Liver (tissue), 9 donors: ENCODE measurements around the gene PHF23. TPM values are rescaled to one million over a fixed set of nuclear protein-coding genes. Genes with fewer than 3 reads are reported as not detected.

ENCODE experiments used
- DNase-seq: peaks from one replicate; pipeline ENCODE4 v3.0.0-alpha.2; 2017; ENCODE audit warnings: low spot score
- H3K27ac ChIP-seq, 2 donors: one replicate each; pipeline ENCODE4 v1.7.0; 2013; ENCODE audit warnings: inconsistent platforms in 2 of 2, low read length in 2 of 2, control low read depth in 1 of 2, low read depth in 1 of 2, mild to moderate bottlenecking in 1 of 2
- H3K27me3 ChIP-seq, 4 donors: one replicate each; pipeline versions ENCODE4 v1.6.1 to v1.7.0; 2013; ENCODE audit warnings: low read length in 3 of 4, inconsistent platforms in 1 of 4, mild to moderate bottlenecking in 1 of 4, moderate library complexity in 1 of 4; ENCODE audit not compliant: control insufficient read depth in 4 of 4, insufficient read depth in 4 of 4
- H3K36me3 ChIP-seq, 4 donors: one replicate each; pipeline versions ENCODE4 v1.6.1 to v1.7.0; 2013; ENCODE audit warnings: low read length in 3 of 4, mild to moderate bottlenecking in 3 of 4, low read depth in 1 of 4, moderate library complexity in 1 of 4; ENCODE audit not compliant: control insufficient read depth in 4 of 4, insufficient read depth in 3 of 4
- H3K4me1 ChIP-seq, 4 donors: one replicate each; pipeline versions ENCODE4 v1.6.1 to v1.7.0; 2013; ENCODE audit warnings: low read length in 3 of 4, mild to moderate bottlenecking in 3 of 4, moderate library complexity in 1 of 4; ENCODE audit not compliant: control insufficient read depth in 4 of 4, insufficient read depth in 4 of 4
- H3K4me3 ChIP-seq, 3 donors: one replicate each; pipeline versions ENCODE4 v1.6.1 to v1.7.0; 2013; ENCODE audit warnings: low read length in 3 of 3, control low read depth in 1 of 3, low read depth in 1 of 3, mild to moderate bottlenecking in 1 of 3
- H3K9ac ChIP-seq, 2 donors: one replicate each; pipeline ENCODE4 v1.7.0; 2013; ENCODE audit warnings: low read length in 2 of 2, mild to moderate bottlenecking in 2 of 2, moderate library complexity in 2 of 2, control low read depth in 1 of 2, low read depth in 1 of 2
- H3K9me3 ChIP-seq, 4 donors: one replicate each; pipeline versions ENCODE4 v1.6.1 to v1.7.0; 2013; ENCODE audit warnings: low read length in 3 of 4; ENCODE audit not compliant: control insufficient read depth in 4 of 4
- ATF3 ChIP-seq: IDR thresholded peaks from 2 replicates; pipeline ENCODE4 v1.6.1; 2016; ENCODE audit warnings: antibody characterized with exemption
- CTCF ChIP-seq: fragments of 150-350 bp; IDR thresholded peaks from 2 replicates; pipeline ENCODE4 v1.5.1; 2017; ENCODE audit warnings: improper control_type of control experiment, low read depth, low read length; ENCODE audit not compliant: missing input control
- EGR1 ChIP-seq, 2 donors: IDR thresholded peaks; 2 replicates each; pipeline ENCODE4 v1.6.1; 2016 to 2018; ENCODE audit warnings: antibody characterized with exemption in 2 of 2, low read depth in 2 of 2
- FOXA2 ChIP-seq: IDR thresholded peaks from 2 replicates; pipeline ENCODE4 v1.6.1; 2016; ENCODE audit warnings: antibody characterized with exemption
- GABPA ChIP-seq, 2 donors: IDR thresholded peaks in 1 of 2; conservative IDR thresholded peaks in 1 of 2; 2 replicates each; pipeline ENCODE4 v1.6.1; 2016; ENCODE audit warnings: antibody characterized with exemption in 2 of 2, mild to moderate bottlenecking in 1 of 2, moderate library complexity in 1 of 2
- HNF4A ChIP-seq, 2 donors: conservative IDR thresholded peaks; 2 replicates each; pipeline ENCODE4 v1.6.1; 2016; ENCODE audit warnings: antibody characterized with exemption in 2 of 2, mild to moderate bottlenecking in 2 of 2
- HNF4G ChIP-seq: IDR thresholded peaks from 2 replicates; pipeline ENCODE4 v1.6.1; 2016; ENCODE audit warnings: antibody characterized with exemption
- JUND ChIP-seq, 2 donors: IDR thresholded peaks; 2 replicates each; pipeline ENCODE4 v1.6.1; 2016; ENCODE audit warnings: antibody characterized with exemption in 2 of 2
- MAX ChIP-seq: IDR thresholded peaks from 2 replicates; pipeline ENCODE4 v1.6.1; 2016; ENCODE audit warnings: antibody characterized with exemption
- NR2F2 ChIP-seq: IDR thresholded peaks from 2 replicates; pipeline ENCODE4 v1.6.1; 2016; ENCODE audit warnings: antibody characterized with exemption
- RAD21 ChIP-seq, 2 donors: IDR thresholded peaks; 2 replicates each; pipeline ENCODE4 v1.6.1; 2016; ENCODE audit warnings: antibody characterized with exemption in 2 of 2, mild to moderate bottlenecking in 2 of 2
- REST ChIP-seq: IDR thresholded peaks from 2 replicates; pipeline ENCODE4 v1.6.1; 2016; ENCODE audit warnings: antibody characterized with exemption, mild to moderate bottlenecking
- RXRA ChIP-seq, 2 donors: IDR thresholded peaks; 2 replicates each; pipeline ENCODE4 v1.6.1; 2017 to 2018; ENCODE audit warnings: antibody characterized with exemption in 2 of 2, mild to moderate bottlenecking in 1 of 2
- SP1 ChIP-seq: IDR thresholded peaks from 2 replicates; pipeline ENCODE4 v1.6.1; 2018; ENCODE audit warnings: antibody characterized with exemption, mild to moderate bottlenecking
- YY1 ChIP-seq: IDR thresholded peaks from 2 replicates; pipeline ENCODE4 v1.6.1; 2016; ENCODE audit warnings: antibody characterized with exemption, mild to moderate bottlenecking
- ZBTB33 ChIP-seq: IDR thresholded peaks from 2 replicates; pipeline ENCODE4 v1.6.1; 2016; ENCODE audit warnings: antibody characterized with exemption
- WGBS: extraction: QIAGEN DNeasy Blood & Tissue Kit; methylation state at CpG from one replicate; pipeline ENCODE4 v1.1.7; 2013; 5-methylcytosine and 5-hydroxymethylcytosine counted together
- polyA plus RNA-seq, 2 donors: library from polyadenylated mRNA; stranded (reverse) in 1 of 2; unstranded in 1 of 2; fragments of 200-250 nt in 1 of 2; fragments of >200 nt in 1 of 2; fragmentation: Nextera tagmentation in 1 of 2; extraction: Ambion mirVana in 1 of 2; gene quantifications; one replicate each; pipeline versions ENCODE4 v1.2.1 to v1.2.3, GENCODE V29; 2013 to 2015
- total RNA-seq, 2 donors: library from RNA; depleted of rRNA; stranded (reverse); fragments of >200 nt; gene quantifications; one replicate each; pipeline ENCODE4 v1.2.3, GENCODE V29; 2014
- donor health status: healthy.
- donor health status: healthy.
- donor health status: healthy.
- donor health status: healthy.
- donor health status: healthy.

The PHF23 gene
- total and polyA plus RNA-seq, 4 donors: 14.0 to 18.3 (median 15.2) TPM

- Histone ChIP-seq H3K27ac (no peak overlapping the region), H3K9ac (no peak overlapping the region), H3K27me3 (no peaks in the 10 kb centered on the region), H3K4me3 (no peak overlapping the region), H3K9me3 (no peaks in the 10 kb centered on the region), H3K36me3 (peaks cover 7 to 24% (median 14%) of the 10 kb centered on the region in 4 donors), H3K4me1 (peaks cover 7 to 63% (median 47%) of the 10 kb centered on the region in 4 donors)
- no peak for DNase-seq
- 88% methylated on average over 22 of the region's 22 CpGs for WGBS
- no peak for TF ChIP-seq EGR1 (IDR thresholded peaks at IDR 0.05; ENCODE audit: low read depth in 2 of 2)
- no peak for TF ChIP-seq ZBTB33
- no peak for TF ChIP-seq NR2F2
- no peak for TF ChIP-seq RAD21 (IDR thresholded peaks at IDR 0.05)
- TF ChIP-seq HNF4A (conservative IDR thresholded peaks at IDR 0.05): no peak
- TF ChIP-seq YY1: no peak
- no peak for TF ChIP-seq ATF3
- no peak for TF ChIP-seq REST
- no peak for TF ChIP-seq JUND (IDR thresholded peaks at IDR 0.05)
- TF ChIP-seq GABPA (IDR thresholded peaks at IDR 0.05 in 1 of 2, conservative IDR thresholded peaks at IDR 0.05 in 1 of 2): no peak
- TF ChIP-seq SP1: no peak
- no peak for TF ChIP-seq HNF4G
- no peak for TF ChIP-seq FOXA2
- TF ChIP-seq RXRA (IDR thresholded peaks at IDR 0.05): no peak
These were observed 3.3 kb downstream of the PHF23 start for GRCh38 chr17:7235693-7236665.

GRCh38 chr17:7234083-7234951 is 4.9 kb downstream of the PHF23 start, which contains the start of gene DVL2:
Gene DVL2, minus strand, starts transcription at chr17:7234517. Its CDS starts 255 bp downstream, at chr17:7234262.
- under 1% methylated on average over 72 of the region's 72 CpGs for WGBS
- DNase-seq: peak; percentile 95
- Histone ChIP-seq H3K4me3 (peak within 1 kb of the TSS; percentile 80 to 98 (median 87)), H3K27me3 (no peaks in the 10 kb centered on the region), H3K9me3 (no peaks in the 10 kb centered on the region), H3K27ac (peak within 1 kb of the TSS; percentile 89 to 90), H3K9ac (peak within 1 kb of the TSS; percentile 21 to 50), H3K4me1 (peaks cover 4 to 49% (median 34%) of the 10 kb centered on the region in 4 donors), H3K36me3 (peaks cover 12 to 26% (median 15%) of the 10 kb centered on the region in 4 donors)
- TF ChIP-seq ZBTB33 (peak; percentile 58), GABPA (IDR thresholded peaks at IDR 0.05 in 1 of 2, conservative IDR thresholded peaks at IDR 0.05 in 1 of 2) (peak in 1 of 2 donors; percentile 35), MAX (peak; percentile 51), CTCF (no peak), RXRA (IDR thresholded peaks at IDR 0.05) (peak; percentile 21 to 34), SP1 (peak; percentile 38)
